ENCODE measurements around the gene LRRC37A2.
"Not testable (repeated sequence)": the region's sequence is repeated elsewhere in the genome, so short reads cannot be mapped to it uniquely, and the experiment has no call there.

GRCh38 chr17:46566284-46566683 is 54.0 kb downstream of the LRRC37A2 start:
- not testable (repeated sequence) for TF ChIP-seq CTCF, POLR2AphosphoS5 (IDR thresholded peaks at IDR 0.05)
